HG03469 (cell line): ENCODE data around the gene CDK6.

Experiments
- ATAC-seq: cut with Tn5 transposase; IDR thresholded peaks from one replicate; pipeline ENCODE4 v1.9.1; 2021; ENCODE audit warnings: mild to moderate bottlenecking, moderate library complexity, moderate number of reproducible peaks; ENCODE audit not compliant: unreplicated experiment

The CDK6 gene

GRCh38 chr7:92631067-92631849 is 205.1 kb downstream of the CDK6 start:
- peak; percentile 55 for ATAC-seq

GRCh38 chr7:92629779-92630178 is 206.6 kb downstream of the CDK6 start:
- no peak for ATAC-seq

GRCh38 chr7:92627956-92628355 is 208.4 kb downstream of the CDK6 start:
- ATAC-seq: no peak

GRCh38 chr7:92626281-92626809 is 210.0 kb downstream of the CDK6 start:
- ATAC-seq: no peak

- no peak for ATAC-seq
These were observed 210.8 kb downstream of the CDK6 start for GRCh38 chr7:92625617-92626016.

GRCh38 chr7:92624298-92624996 is 211.9 kb downstream of the CDK6 start:
- no peak for ATAC-seq

GRCh38 chr7:92623544-92623943 is 212.8 kb downstream of the CDK6 start:
- no peak for ATAC-seq

GRCh38 chr7:92622685-92623084 is 213.7 kb downstream of the CDK6 start:
- ATAC-seq: no peak

- ATAC-seq: peak; percentile 31
These were observed 214.3 kb downstream of the CDK6 start for GRCh38 chr7:92622030-92622429.

GRCh38 chr7:92621561-92622023 is 214.8 kb downstream of the CDK6 start:
- no peak for ATAC-seq

- ATAC-seq: peak; percentile 67
These were observed 215.3 kb downstream of the CDK6 start for GRCh38 chr7:92621026-92621540.

GRCh38 chr7:92615861-92616260 is 220.5 kb downstream of the CDK6 start:
- ATAC-seq: no peak

- no peak for ATAC-seq
These were observed 221.7 kb downstream of the CDK6 start for GRCh38 chr7:92614660-92615174.

- ATAC-seq: no peak
These were observed 222.7 kb downstream of the CDK6 start for GRCh38 chr7:92613720-92614119.

- ATAC-seq: no peak
These were observed 223.2 kb downstream of the CDK6 start for GRCh38 chr7:92613214-92613613.

GRCh38 chr7:92612501-92612900 is 223.9 kb downstream of the CDK6 start:
- ATAC-seq: no peak

GRCh38 chr7:92611735-92612134 is 224.6 kb downstream of the CDK6 start:
- no peak for ATAC-seq

GRCh38 chr7:92609921-92610518 is 226.4 kb downstream of the CDK6 start:
- no peak for ATAC-seq

GRCh38 chr7:92608380-92609322 is 227.7 kb downstream of the CDK6 start:
- ATAC-seq: no peak

- ATAC-seq: no peak
These were observed 229.4 kb downstream of the CDK6 start for GRCh38 chr7:92606985-92607384.
